Fibroblast of lung (primary cell): ENCODE measurements around the gene NUPR1. TPM values are rescaled to one million over a fixed set of nuclear protein-coding genes. Genes with fewer than 3 reads are reported as not detected.

Source experiments
- DNase-seq, 2 donors: peaks; one replicate each; pipeline versions ENCODE4 v3.0.0 to v3.0.0-alpha.2; 2010; ENCODE audit warnings: low read depth in 2 of 2
- H2AFZ ChIP-seq: 2 replicates; pipeline ENCODE4 v1.5.1; 2012; ENCODE audit warnings: low read length, control low read depth, inconsistent platforms
- H3K27ac ChIP-seq: 2 replicates; pipeline ENCODE4 v1.5.1; 2011; ENCODE audit warnings: low read length, control low read depth; ENCODE audit not compliant: insufficient read depth
- H3K27me3 ChIP-seq: 2 replicates; pipeline ENCODE4 v1.5.1; 2011; ENCODE audit warnings: mild to moderate bottlenecking, low read length; ENCODE audit not compliant: control insufficient read depth, insufficient read depth
- H3K36me3 ChIP-seq: 2 replicates; pipeline ENCODE4 v1.5.1; 2011; ENCODE audit warnings: low read length; ENCODE audit not compliant: control insufficient read depth, insufficient read depth
- H3K4me1 ChIP-seq: 2 replicates; pipeline ENCODE4 v1.5.1; 2011; ENCODE audit warnings: low read length; ENCODE audit not compliant: control insufficient read depth, insufficient read depth; ENCODE audit errors: extremely low read depth
- H3K4me2 ChIP-seq: 2 replicates; pipeline ENCODE4 v1.5.1; 2011; ENCODE audit warnings: low read length, control low read depth; ENCODE audit not compliant: insufficient read depth; ENCODE audit errors: extremely low read depth
- H3K4me3 ChIP-seq, 4 experiments: fragments of 200-600 bp in 1 of 4; sonication (generic) in 1 of 4; replicated peaks in 1 of 4; 2 replicates each; pipeline ENCODE4 v1.5.1; 2011 to 2016; ENCODE audit warnings: low read length in 4 of 4, low read depth in 3 of 4, mild to moderate bottlenecking in 3 of 4, control low read depth in 2 of 4, inconsistent platforms in 1 of 4, mixed read lengths in 1 of 4; ENCODE audit not compliant: insufficient read depth in 1 of 4; ENCODE audit errors: control extremely low read depth in 1 of 4
- H3K79me2 ChIP-seq: 2 replicates; pipeline ENCODE4 v1.5.1; 2012; ENCODE audit warnings: mild to moderate bottlenecking, low read length, inconsistent platforms; ENCODE audit not compliant: control insufficient read depth, insufficient read depth
- H3K9ac ChIP-seq: 2 replicates; pipeline ENCODE4 v1.5.1; 2011; ENCODE audit warnings: mild to moderate bottlenecking, low read length, control low read depth; ENCODE audit not compliant: insufficient read depth
- H3K9me3 ChIP-seq: 2 replicates; pipeline ENCODE4 v1.5.1; 2012; ENCODE audit warnings: low read depth, low read length; ENCODE audit not compliant: control insufficient read depth, insufficient read depth
- H4K20me1 ChIP-seq: 2 replicates; pipeline ENCODE4 v1.5.1; 2011; ENCODE audit warnings: low read length; ENCODE audit not compliant: control insufficient read depth, insufficient read depth; ENCODE audit errors: extremely low read depth
- EZH2 ChIP-seq: IDR thresholded peaks from 2 replicates; pipeline ENCODE4 v1.5.1; 2012; ENCODE audit warnings: low read length, control low read depth, mild to moderate bottlenecking; ENCODE audit errors: missing control alignments
- polyA plus RNA-seq, 2 donors: library from polyadenylated mRNA; depleted of rRNA in 1 of 2; stranded (reverse) in 1 of 2; unstranded in 1 of 2; fragments of >200 nt; gene quantifications; 2 replicates each; pipeline ENCODE4 v1.2.1, GENCODE V29; 2011 to 2012; ENCODE audit warnings: missing spikeins in 1 of 2
- total RNA-seq: library from RNA; depleted of rRNA; stranded (reverse); fragments of >200 nt; gene quantifications from 2 replicates; pipeline ENCODE4 v1.2.1, GENCODE V29; 2014
- TF ChIP-seq, protein P1 (sequence below), 2 donors: IDR thresholded peaks in 1 of 2; conservative IDR thresholded peaks in 1 of 2; 1 replicate in 1 of 2; 2 replicates in 1 of 2; pipeline ENCODE4 v1.5.1; 2011 to 2012; ENCODE audit warnings: low read length in 2 of 2, control low read depth in 1 of 2, inconsistent platforms in 1 of 2, low read depth in 1 of 2, mild to moderate bottlenecking in 1 of 2

Gene NUPR1
- total and polyA plus RNA-seq, 2 donors (not counting 1 experiment from before 2014, with no cell fraction given), result 38.0 to 87.0 TPM

DNA sequence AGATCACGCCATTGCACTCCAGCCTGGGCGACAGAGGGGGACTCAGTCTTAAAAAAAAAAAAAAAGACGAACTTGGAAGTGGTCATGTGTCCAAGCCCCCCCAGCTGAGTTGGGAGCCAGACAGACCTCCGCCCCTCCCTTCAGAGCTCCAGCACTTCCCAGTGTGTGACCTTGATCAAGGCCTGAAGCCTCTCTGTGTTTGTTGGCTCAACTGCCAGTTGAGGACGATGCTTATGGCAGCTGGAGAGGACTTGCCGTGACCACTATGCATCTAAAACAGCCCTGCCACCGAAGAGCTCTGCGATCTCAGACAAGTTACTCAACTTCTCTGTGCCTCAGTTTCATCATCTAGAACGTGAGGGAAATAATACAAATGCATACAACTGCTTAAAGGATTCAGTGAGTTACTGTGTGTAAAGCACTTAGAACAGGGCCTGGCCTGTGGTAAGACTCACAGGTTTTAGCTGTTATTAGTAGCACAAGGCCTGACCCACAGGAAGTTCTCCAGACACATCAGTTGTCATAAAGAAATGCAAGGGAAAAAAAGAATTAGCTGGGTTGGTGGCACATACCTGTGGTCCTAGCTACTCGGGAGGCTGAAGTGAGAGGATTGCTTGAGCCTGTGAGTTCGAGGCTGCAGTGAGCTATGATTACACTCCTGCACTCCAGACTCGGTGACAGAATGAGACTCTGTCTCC lies 25.1 kb downstream of the NUPR1 start:
- Histone ChIP-seq H3K4me3 (no peak overlapping the region), H4K20me1 (no peaks in the 10 kb centered on the region), H3K36me3 (no peaks in the 10 kb centered on the region), H3K9ac (no peak overlapping the region), H3K79me2 (no peaks in the 10 kb centered on the region), H2AFZ (no peak overlapping the region), H3K9me3 (no peaks in the 10 kb centered on the region), H3K27me3 (no peaks in the 10 kb centered on the region), H3K27ac (no peak overlapping the region), H3K4me1 (no peaks in the 10 kb centered on the region), H3K4me2 (no peak overlapping the region)
- peak in 1 of 2 donors; percentile 69 for DNase-seq
- TF ChIP-seq, protein P1, sequence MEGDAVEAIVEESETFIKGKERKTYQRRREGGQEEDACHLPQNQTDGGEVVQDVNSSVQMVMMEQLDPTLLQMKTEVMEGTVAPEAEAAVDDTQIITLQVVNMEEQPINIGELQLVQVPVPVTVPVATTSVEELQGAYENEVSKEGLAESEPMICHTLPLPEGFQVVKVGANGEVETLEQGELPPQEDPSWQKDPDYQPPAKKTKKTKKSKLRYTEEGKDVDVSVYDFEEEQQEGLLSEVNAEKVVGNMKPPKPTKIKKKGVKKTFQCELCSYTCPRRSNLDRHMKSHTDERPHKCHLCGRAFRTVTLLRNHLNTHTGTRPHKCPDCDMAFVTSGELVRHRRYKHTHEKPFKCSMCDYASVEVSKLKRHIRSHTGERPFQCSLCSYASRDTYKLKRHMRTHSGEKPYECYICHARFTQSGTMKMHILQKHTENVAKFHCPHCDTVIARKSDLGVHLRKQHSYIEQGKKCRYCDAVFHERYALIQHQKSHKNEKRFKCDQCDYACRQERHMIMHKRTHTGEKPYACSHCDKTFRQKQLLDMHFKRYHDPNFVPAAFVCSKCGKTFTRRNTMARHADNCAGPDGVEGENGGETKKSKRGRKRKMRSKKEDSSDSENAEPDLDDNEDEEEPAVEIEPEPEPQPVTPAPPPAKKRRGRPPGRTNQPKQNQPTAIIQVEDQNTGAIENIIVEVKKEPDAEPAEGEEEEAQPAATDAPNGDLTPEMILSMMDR (conservative IDR thresholded peaks at IDR 0.05 in 1 of 2, IDR thresholded peaks at IDR 0.05 in 1 of 2; ENCODE audit: low read depth in 1 of 2, low read length in 2 of 2), result no peak
- TF ChIP-seq EZH2, result no peak

DNA sequence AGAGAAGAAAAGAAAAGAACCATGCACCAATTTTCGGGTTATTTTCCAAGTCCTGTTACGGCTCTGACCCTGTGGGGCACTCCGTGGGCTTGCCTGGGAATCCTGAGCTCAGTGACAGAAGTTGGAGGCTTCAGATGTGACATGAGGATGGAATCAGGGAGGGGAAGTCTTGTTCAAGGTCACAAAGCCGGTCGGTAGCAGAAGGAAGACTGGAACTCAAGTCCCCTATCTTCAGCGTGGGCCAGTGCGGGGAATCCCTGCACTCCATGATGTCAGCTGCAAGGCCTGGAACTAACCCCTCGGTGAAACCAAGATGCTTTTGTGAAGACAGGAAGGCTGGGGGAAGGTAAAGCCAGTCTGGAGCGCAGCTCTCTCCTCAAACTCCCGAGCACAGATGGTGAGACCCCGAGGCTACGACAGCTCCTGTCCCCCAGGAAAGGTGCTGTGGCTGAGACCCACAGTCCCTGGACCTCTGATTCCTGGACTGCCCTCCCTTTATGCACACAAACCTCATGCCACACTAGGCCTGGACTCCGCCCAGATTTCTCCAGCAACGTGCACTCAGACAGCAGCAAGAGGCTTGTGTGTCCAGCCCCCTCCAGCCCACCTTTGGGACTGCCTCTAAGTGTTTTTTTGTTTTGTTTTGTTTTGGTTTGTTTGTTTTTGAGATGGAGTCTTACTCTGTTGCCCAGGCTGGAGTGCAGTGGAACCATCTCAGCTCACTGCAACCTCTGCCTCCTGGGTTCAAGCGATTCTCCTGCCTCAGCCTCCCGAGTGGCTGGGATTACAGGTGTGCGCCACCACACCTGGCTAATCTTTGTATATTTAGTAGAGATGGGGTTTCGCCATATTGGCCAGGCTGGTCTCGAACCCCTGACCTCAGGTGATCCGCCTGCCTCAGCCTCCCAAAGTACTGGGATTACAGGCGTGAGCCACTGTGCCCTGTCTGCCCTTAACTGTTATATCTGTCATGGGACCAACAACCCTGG lies 26.7 kb downstream of the NUPR1 start:
- Histone ChIP-seq H3K4me2 (no peak overlapping the region), H3K4me1 (no peaks in the 10 kb centered on the region), H3K27ac (no peak overlapping the region), H4K20me1 (no peaks in the 10 kb centered on the region), H3K79me2 (no peaks in the 10 kb centered on the region), H3K36me3 (no peaks in the 10 kb centered on the region), H3K9me3 (no peaks in the 10 kb centered on the region), H2AFZ (no peak overlapping the region), H3K27me3 (no peaks in the 10 kb centered on the region), H3K4me3 (no peak overlapping the region), H3K9ac (no peak overlapping the region)
- TF ChIP-seq, protein P1 (conservative IDR thresholded peaks at IDR 0.05 in 1 of 2, IDR thresholded peaks at IDR 0.05 in 1 of 2; ENCODE audit: low read depth in 1 of 2, low read length in 2 of 2), result no peak
- TF ChIP-seq EZH2, result no peak
- no peak for DNase-seq

DNA sequence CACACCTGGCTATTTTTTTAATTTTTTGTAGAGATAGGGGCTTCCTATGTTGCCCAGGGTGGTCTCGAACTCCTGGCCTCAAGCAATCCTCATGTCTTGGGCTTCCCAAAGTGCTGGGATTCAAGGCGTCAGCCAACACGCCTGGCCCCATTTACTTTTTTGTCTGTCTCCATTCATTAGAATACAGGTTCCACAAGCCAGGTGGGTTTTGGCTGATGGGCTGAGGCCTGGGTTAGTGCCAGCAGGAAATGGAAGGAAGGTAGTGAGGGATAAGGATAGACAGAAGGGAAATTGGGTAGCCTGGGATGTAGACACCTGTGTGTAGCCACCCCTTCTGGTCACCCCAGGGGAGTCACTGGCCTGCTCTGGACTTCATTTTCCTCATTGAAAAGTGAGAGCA lies 27.7 kb downstream of the NUPR1 start:
- no peak overlapping the region for H3K4me2 ChIP-seq
- H3K27ac ChIP-seq, result no peak overlapping the region
- no peaks in the 10 kb centered on the region for H3K9me3 ChIP-seq
- H3K4me1 ChIP-seq, result no peaks in the 10 kb centered on the region
- H3K36me3 ChIP-seq, result no peaks in the 10 kb centered on the region
- no peaks in the 10 kb centered on the region for H4K20me1 ChIP-seq
- H3K4me3 ChIP-seq, result no peak overlapping the region
- H2AFZ ChIP-seq, result no peak overlapping the region
- no peak for DNase-seq
- H3K9ac ChIP-seq, result no peak overlapping the region
- H3K79me2 ChIP-seq, result no peaks in the 10 kb centered on the region
- peaks cover 2% of the 10 kb centered on the region for H3K27me3 ChIP-seq
- TF ChIP-seq EZH2, result no peak
- TF ChIP-seq, protein P1 (conservative IDR thresholded peaks at IDR 0.05 in 1 of 2, IDR thresholded peaks at IDR 0.05 in 1 of 2; ENCODE audit: low read depth in 1 of 2, low read length in 2 of 2), result no peak
